H1 (cell line): Measurements from ENCODE around the gene FBN1. TPM values are rescaled to one million over a fixed set of nuclear protein-coding genes. Genes with fewer than 3 reads are reported as not detected.

Source experiments
- CTCF ChIA-PET: fragments of 300-600 bp; sonication (Branson Sonifier 250); formaldehyde crosslinking; loops from one replicate; lab custom pipeline; 2021; ENCODE audit not compliant: partially characterized antibody; lab: Charles Lee
- POLR2A ChIA-PET: fragments of 300-600 bp; sonication (Branson Sonifier 250); formaldehyde crosslinking; loops from one replicate; lab custom pipeline; 2021; ENCODE audit warnings: inconsistent platforms; ENCODE audit not compliant: partially characterized antibody; lab: Charles Lee
- DNase-seq, 2 experiments: peaks; one replicate each; pipeline versions ENCODE4 v3.0.0 to v3.0.0-alpha.2; 2010 to 2022; ENCODE audit warnings: low spot score in 2 of 2, low read depth in 1 of 2, mixed read lengths in 1 of 2
- FAIRE-seq: peaks from 2 replicates; lab custom pipeline; 2011; peaks lifted over from hg19 to GRCh38; lab: Jason Lieb, UNC
- H2AFZ ChIP-seq: 2 replicates; pipeline ENCODE4 v1.8.1; 2012; ENCODE audit warnings: low read length, inconsistent platforms
- H2AK5ac ChIP-seq: 2 replicates; pipeline ENCODE4 v1.6.1; 2013; ENCODE audit warnings: low read depth, low read length
- H2BK120ac ChIP-seq: replicated peaks from 2 replicates; pipeline ENCODE3; 2013; ENCODE audit warnings: low read depth, low read length, inconsistent platforms
- H2BK12ac ChIP-seq: 2 replicates; pipeline ENCODE4 v1.6.1; 2013; ENCODE audit warnings: low read depth, low read length
- H2BK15ac ChIP-seq: 2 replicates; pipeline ENCODE4 v1.6.1; 2013; ENCODE audit warnings: low read length
- H2BK20ac ChIP-seq: 2 replicates; pipeline ENCODE4 v1.6.1; 2013; ENCODE audit warnings: low read length
- H2BK5ac ChIP-seq: 2 replicates; pipeline ENCODE4 v1.6.1; 2013; ENCODE audit warnings: low read depth, low read length
- H3K14ac ChIP-seq: 2 replicates; pipeline ENCODE4 v1.6.1; 2013; ENCODE audit warnings: inconsistent platforms; ENCODE audit not compliant: insufficient read length
- H3K18ac ChIP-seq: 2 replicates; pipeline ENCODE4 v1.6.1; 2013; ENCODE audit warnings: low read length; ENCODE audit errors: extremely low read depth
- H3K23ac ChIP-seq: 2 replicates; pipeline ENCODE4 v1.6.1; 2013; ENCODE audit warnings: inconsistent platforms; ENCODE audit not compliant: insufficient read length
- H3K23me2 ChIP-seq: 2 replicates; pipeline ENCODE4 v1.6.1; 2013; ENCODE audit warnings: low read depth, low read length
- H3K27ac ChIP-seq: 2 replicates; pipeline ENCODE4 v1.6.1; 2011; ENCODE audit warnings: low read depth, low read length, inconsistent platforms
- H3K27me3 ChIP-seq, 4 experiments: replicated peaks in 1 of 4; 1 replicate in 1 of 4; 2 replicates in 3 of 4; pipeline versions ENCODE4 v1.6.1 to v1.8.1; 2011 to 2013; ENCODE audit warnings: low read length in 3 of 4, mild to moderate bottlenecking in 3 of 4, inconsistent platforms in 2 of 4, mixed read lengths in 2 of 4, moderate library complexity in 1 of 4; ENCODE audit not compliant: control insufficient read depth in 3 of 4, insufficient read depth in 3 of 4; ENCODE audit errors: extremely low read depth in 1 of 4
- H3K36me3 ChIP-seq, 4 experiments: 2 replicates each; pipeline versions ENCODE4 v1.6.1 to v1.8.1; 2011 to 2013; ENCODE audit warnings: mild to moderate bottlenecking in 4 of 4, low read length in 3 of 4, moderate library complexity in 2 of 4, control low read depth in 1 of 4, inconsistent platforms in 1 of 4; ENCODE audit not compliant: insufficient read depth in 4 of 4, control insufficient read depth in 2 of 4
- H3K4ac ChIP-seq: replicated peaks from 2 replicates; pipeline ENCODE3; 2013; ENCODE audit warnings: low read length, low read depth, mixed read lengths, inconsistent platforms; ENCODE audit not compliant: insufficient read length
- H3K4me1 ChIP-seq, 4 experiments: replicated peaks in 1 of 4; 1 replicate in 1 of 4; 2 replicates in 3 of 4; pipeline versions ENCODE4 v1.6.1 to v1.8.1; 2011 to 2013; ENCODE audit warnings: low read length in 3 of 4, inconsistent platforms in 2 of 4, mixed read lengths in 1 of 4; ENCODE audit not compliant: insufficient read depth in 4 of 4, control insufficient read depth in 3 of 4
- H3K4me2 ChIP-seq, 2 experiments: 2 replicates each; pipeline versions ENCODE4 v1.6.1 to v1.8.1; 2011 to 2013; ENCODE audit warnings: low read depth in 2 of 2, low read length in 2 of 2, control low read depth in 1 of 2, inconsistent platforms in 1 of 2, mild to moderate bottlenecking in 1 of 2; ENCODE audit not compliant: insufficient read depth in 1 of 2
- H3K4me3 ChIP-seq, 4 experiments: fragments of 200-600, 300-600 bp in 1 of 4; sonication (generic), shearing (Covaris generic), sonication (Bioruptor Twin) in 1 of 4; 2 replicates each; pipeline versions ENCODE4 v1.5.1 to v1.8.1; 2011 to 2016; ENCODE audit warnings: low read length in 4 of 4, low read depth in 3 of 4, control low read depth in 2 of 4, inconsistent platforms in 2 of 4, mild to moderate bottlenecking in 2 of 4, mixed read lengths in 1 of 4, moderate library complexity in 1 of 4; ENCODE audit not compliant: insufficient read depth in 2 of 4; ENCODE audit errors: extremely low read depth in 1 of 4
- H3K56ac ChIP-seq: replicated peaks from 2 replicates; pipeline ENCODE3; 2013; ENCODE audit warnings: low read depth, mild to moderate bottlenecking, mixed read lengths, low read length, inconsistent platforms; ENCODE audit not compliant: insufficient read length
- H3K79me1 ChIP-seq: 2 replicates; pipeline ENCODE4 v1.6.1; 2013; ENCODE audit warnings: low read depth, low read length, control low read depth
- H3K79me2 ChIP-seq, 2 experiments: 2 replicates each; pipeline versions ENCODE4 v1.6.1 to v1.8.1; 2012 to 2013; ENCODE audit warnings: low read length in 2 of 2, mild to moderate bottlenecking in 2 of 2, inconsistent platforms in 1 of 2; ENCODE audit not compliant: insufficient read depth in 2 of 2, control insufficient read depth in 1 of 2
- H3K9ac ChIP-seq, 4 experiments: replicated peaks in 1 of 4; 1 replicate in 1 of 4; 2 replicates in 3 of 4; pipeline versions ENCODE4 v1.6.1 to v1.8.1; 2011 to 2013; ENCODE audit warnings: low read depth in 3 of 4, low read length in 3 of 4, control low read depth in 2 of 4, mild to moderate bottlenecking in 2 of 4, moderate library complexity in 2 of 4, inconsistent platforms in 1 of 4; ENCODE audit errors: extremely low read depth in 1 of 4
- H3K9me3 ChIP-seq, 2 experiments: 2 replicates each; pipeline versions ENCODE4 v1.6.1 to v1.8.1; 2012 to 2013; ENCODE audit warnings: mild to moderate bottlenecking in 2 of 2, moderate library complexity in 2 of 2, control low read depth in 1 of 2, inconsistent platforms in 1 of 2, low read depth in 1 of 2, low read length in 1 of 2, mixed read lengths in 1 of 2; ENCODE audit not compliant: insufficient read depth in 2 of 2
- H4K20me1 ChIP-seq, 2 experiments: replicated peaks in 1 of 2; 2 replicates each; pipeline versions ENCODE3 to v1.8.1; 2011 to 2013; ENCODE audit warnings: inconsistent platforms in 2 of 2, low read length in 2 of 2, mild to moderate bottlenecking in 1 of 2; ENCODE audit not compliant: insufficient read depth in 2 of 2, control insufficient read depth in 1 of 2
- H4K5ac ChIP-seq: 2 replicates; pipeline ENCODE4 v1.6.1; 2013; ENCODE audit warnings: low read length, low read depth, mixed read lengths, inconsistent platforms; ENCODE audit not compliant: insufficient read length
- H4K8ac ChIP-seq: 2 replicates; pipeline ENCODE4 v1.8.0; 2013; ENCODE audit warnings: mild to moderate bottlenecking, moderate library complexity, low read length, inconsistent platforms; ENCODE audit not compliant: insufficient read depth; ENCODE audit errors: extremely low read depth
- H4K91ac ChIP-seq: replicated peaks from 2 replicates; pipeline ENCODE3; 2013; ENCODE audit warnings: low read length, mixed read lengths, inconsistent platforms; ENCODE audit not compliant: insufficient read length
- EGR1 ChIP-seq: IDR thresholded peaks from 2 replicates; pipeline ENCODE4 v1.6.1; 2011; ENCODE audit warnings: low read depth, low read length, borderline replicate concordance
- HDAC6 ChIP-seq: IDR thresholded peaks from one replicate; pipeline ENCODE4 v1.7.1; 2012; ENCODE audit warnings: low read depth, mild to moderate bottlenecking, inconsistent platforms, low read length, moderate library complexity
- RBBP5 ChIP-seq: IDR thresholded peaks from 2 replicates; pipeline ENCODE4 v1.7.1; 2012; ENCODE audit warnings: low read depth, mild to moderate bottlenecking, inconsistent platforms, low read length, moderate library complexity, borderline replicate concordance
- SP1 ChIP-seq: IDR thresholded peaks from 2 replicates; pipeline ENCODE4 v1.6.1; 2011; ENCODE audit warnings: low read depth, low read length
- WGBS, 2 experiments: shearing (Covaris generic) in 1 of 2; methylation state at CpG; one replicate each; pipeline versions ENCODE4 v1.1.6 to v1.1.7; 2013 to 2015; ENCODE audit warnings: low lambda C conversion rate in 2 of 2, mixed read lengths in 2 of 2, inconsistent platforms in 1 of 2, low coverage in 1 of 2, missing lambda C conversion rate in 1 of 2; ENCODE audit not compliant: insufficient replicate concordance in 2 of 2, insufficient coverage in 1 of 2, insufficient read length in 1 of 2; ENCODE audit errors: extremely low coverage in 1 of 2, missing lambda C conversion rate in 1 of 2; 5-methylcytosine and 5-hydroxymethylcytosine counted together
- polyA plus RNA-seq, 7 experiments: library from polyadenylated mRNA; depleted of rRNA in 3 of 7; stranded (reverse) in 5 of 7; unstranded in 2 of 7; fragments of >200 nt in 5 of 7; fragments of 200-250 nt in 2 of 7; gene quantifications; 1 replicate in 5 of 7; 2 replicates in 1 of 7; 4 replicates in 1 of 7; pipeline versions ENCODE4 v1.2.1 to v1.2.3, GENCODE V29; 2011 to 2013; ENCODE audit warnings: missing spikeins in 2 of 7, mixed read lengths in 2 of 7
- total RNA-seq: library from RNA; stranded (reverse); fragmentation: NEBNext Ultra II Directional; extraction: Animal tissue kit (Norgen Biotek cat#: 25700); gene quantifications from 2 replicates; pipeline ENCODE4 v1.2.1, GENCODE V29; 2021

The FBN1 gene
- total and polyA plus RNA-seq, 2 of the 8 experiments (the other 6 are each of a cell fraction or from before 2014, with no cell fraction given), result 3.0 to 4.0 TPM

GRCh38 chr15:48540756-48541155 is 104.8 kb downstream of the FBN1 start:
- POLR2A ChIA-PET, result no interaction called here

More at GRCh38 chr15:48540756-48541155, 104.8 kb downstream of the FBN1 start:
- Histone ChIP-seq H3K9me3 (no peaks in the 10 kb centered on the region), H3K4ac (no peak overlapping the region), H2BK15ac (no peak overlapping the region), H3K14ac (no peak overlapping the region), H4K20me1 (no peaks in the 10 kb centered on the region), H3K9ac (no peak overlapping the region), H3K23ac (no peak overlapping the region), H3K4me1 (no peaks in the 10 kb centered on the region), H2AK5ac (no peak overlapping the region), H4K91ac (no peak overlapping the region), H3K79me1 (no peaks in the 10 kb centered on the region), H3K79me2 (no peaks in the 10 kb centered on the region)
- TF ChIP-seq HDAC6, result no peak
- no peak for TF ChIP-seq EGR1
- TF ChIP-seq RBBP5, result no peak
- no peak for TF ChIP-seq SP1
- TF ChIP-seq, all 59 proteins: peak for 0
- Histone ChIP-seq H2BK20ac (no peak overlapping the region), H3K27ac (no peak overlapping the region), H3K23me2 (no peaks in the 10 kb centered on the region), H4K5ac (no peak overlapping the region), H3K27me3 (no peaks in the 10 kb centered on the region; a peak in 1 of 7 replicates), H2AFZ (no peak overlapping the region), H3K56ac (no peak overlapping the region), H2BK5ac (no peak overlapping the region), H3K4me2 (no peak overlapping the region), H3K18ac (no peak overlapping the region), H2BK12ac (no peak overlapping the region), H2BK120ac (no peak overlapping the region), H3K4me3 (no peak overlapping the region), H4K8ac (no peak overlapping the region), H3K36me3 (no peaks in the 10 kb centered on the region)
- no peak for DNase-seq
- CTCF ChIA-PET, result no interaction called here
- no peak for FAIRE-seq
- WGBS, 2 experiments, result 82% methylated on average over 2 of the region's 2 CpGs; no CpG with 5 or more reads in 1 of the 2 experiments
